Medulla oblongata (tissue), 1 donor: Measurements from ENCODE around the gene SELPLG.
"Not testable (repeated sequence)": the region's sequence is repeated elsewhere in the genome, so short reads cannot be mapped to it uniquely, and the experiment has no call there.

Experiments used
- DNase-seq: peaks from one replicate; pipeline ENCODE4 v3.0.0-alpha.2; 2015; ENCODE audit errors: extremely low spot score

SELPLG gene

DNA sequence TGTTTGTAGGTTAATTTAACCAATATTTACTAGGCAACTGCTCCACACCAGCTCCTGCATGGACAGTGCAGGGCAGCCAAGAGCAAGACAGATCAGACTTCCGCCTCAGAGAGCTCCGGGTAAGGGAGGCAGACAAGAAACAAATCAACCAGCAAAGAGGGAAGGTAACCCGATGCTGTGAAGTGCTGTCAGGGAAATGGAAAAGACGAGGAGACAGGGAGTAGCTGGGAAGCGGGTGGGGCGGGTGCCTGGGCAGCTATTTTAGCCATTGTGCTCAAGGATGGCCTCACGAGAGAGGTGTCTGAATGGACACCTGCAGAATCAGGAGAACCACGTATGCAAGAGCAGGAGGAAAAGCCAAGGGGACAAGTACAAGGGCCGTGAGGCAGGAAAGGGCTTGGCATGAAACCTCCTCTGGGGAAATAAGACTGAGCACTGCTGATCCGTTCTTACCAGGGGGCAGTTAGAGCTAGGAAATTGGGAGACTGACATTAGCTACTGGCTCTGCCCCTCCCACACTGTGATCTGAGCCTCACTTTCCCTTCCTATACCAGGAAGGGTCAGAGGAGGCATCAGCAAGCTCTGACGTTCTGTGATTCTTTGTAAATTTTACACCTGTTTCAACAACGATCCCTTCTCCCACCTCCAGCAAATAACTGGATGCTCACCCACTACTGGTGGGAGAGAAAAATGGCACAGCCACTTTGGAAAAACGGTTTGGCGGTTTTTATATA is 29.3 kb downstream of the SELPLG start:
- no peak for DNase-seq

DNA sequence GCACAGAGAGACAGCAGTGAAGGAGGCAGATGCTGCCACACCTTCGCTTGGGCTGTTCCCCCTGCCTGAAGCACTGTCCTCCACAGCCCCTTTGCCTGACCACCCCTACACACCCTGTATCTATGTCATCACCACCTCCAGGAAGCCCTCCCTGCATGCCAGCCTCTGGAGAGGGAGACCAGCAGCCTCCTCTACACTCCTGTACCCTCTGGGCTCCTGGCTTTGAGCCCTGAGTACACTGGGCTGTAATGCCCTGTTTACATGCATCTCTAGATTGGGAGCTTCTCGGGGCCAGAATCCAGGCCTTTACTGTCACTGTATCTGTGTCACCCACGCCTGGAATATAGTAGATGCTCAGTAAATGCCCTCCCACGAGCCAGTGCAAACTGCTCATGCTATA is 30.0 kb downstream of the SELPLG start:
- no peak for DNase-seq

DNA sequence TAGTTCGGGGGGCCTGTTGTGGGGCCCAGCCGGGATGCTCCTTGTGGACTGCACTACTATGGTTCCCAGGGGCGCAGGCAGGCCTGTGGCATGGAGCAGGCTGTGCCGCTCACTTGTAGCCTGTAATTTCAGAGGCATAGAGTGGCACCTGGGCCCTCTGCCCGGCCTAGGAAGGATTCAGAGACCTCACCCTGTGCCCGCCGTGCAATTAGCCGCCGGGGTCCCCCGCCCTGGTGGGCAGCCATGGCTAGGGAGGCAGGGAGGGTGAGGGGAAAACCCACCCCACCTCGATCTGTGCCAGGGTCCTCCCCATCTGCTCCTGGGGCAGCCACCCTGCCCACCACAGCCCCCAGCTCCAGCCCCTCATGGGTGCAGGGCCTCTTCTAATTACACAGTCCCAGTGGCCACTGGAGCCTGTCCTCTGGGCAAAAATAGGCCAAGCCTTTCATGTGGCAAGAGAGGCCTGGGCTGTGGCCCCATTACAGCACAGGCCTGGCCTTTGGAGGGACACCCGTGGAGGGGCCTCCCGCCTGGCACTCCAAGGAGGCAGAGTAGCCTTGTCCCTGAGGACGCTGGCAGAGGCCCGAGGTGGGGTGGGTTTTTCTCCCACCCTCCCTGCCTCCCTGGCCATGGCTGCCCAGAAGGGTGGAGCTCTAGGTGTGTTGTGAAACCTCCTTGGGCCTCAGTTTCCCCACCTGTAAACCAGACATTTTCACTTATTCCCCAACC is 30.6 kb downstream of the SELPLG start:
- DNase-seq = no peak

DNA sequence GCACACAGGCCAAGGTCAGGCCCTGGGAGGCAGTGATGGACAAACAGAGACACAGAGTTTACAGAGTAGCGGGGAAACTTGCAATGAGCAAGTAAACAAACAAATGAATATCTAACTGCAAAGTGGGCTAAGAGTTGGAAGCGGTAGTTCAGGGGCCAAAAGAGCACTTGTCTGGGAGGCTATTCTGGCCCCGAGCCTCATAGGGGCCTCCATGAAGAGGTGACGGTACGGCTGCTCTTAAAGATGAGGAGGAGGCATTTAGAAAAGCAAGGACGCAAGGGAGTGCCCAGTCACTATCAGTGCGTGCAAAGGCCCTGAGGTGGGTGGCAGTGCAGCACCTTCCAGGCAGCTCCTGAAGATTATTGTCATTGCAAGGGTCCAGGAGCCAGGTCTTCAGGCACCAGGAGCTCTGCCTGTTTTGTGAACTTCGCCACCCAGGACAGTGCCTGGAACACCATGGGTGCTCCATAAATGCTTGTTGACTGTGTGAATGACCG is 31.4 kb downstream of the SELPLG start:
- no peak for DNase-seq

DNA sequence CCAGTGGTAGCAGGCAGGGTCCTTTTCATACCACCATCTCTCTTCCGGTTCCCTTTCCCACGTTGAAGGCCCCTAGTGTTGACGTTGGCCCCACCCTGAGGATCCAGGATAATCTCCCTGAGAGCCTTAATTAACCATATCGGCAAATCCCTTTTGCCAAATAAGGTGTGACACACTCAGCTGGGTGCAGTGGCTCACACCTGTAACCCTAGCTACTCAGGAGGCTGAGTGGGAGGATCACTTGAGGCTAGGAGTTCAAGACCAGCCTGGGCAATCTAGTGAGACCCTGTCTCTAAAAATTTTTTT is 33.0 kb downstream of the SELPLG start:
- no peak for DNase-seq

DNA sequence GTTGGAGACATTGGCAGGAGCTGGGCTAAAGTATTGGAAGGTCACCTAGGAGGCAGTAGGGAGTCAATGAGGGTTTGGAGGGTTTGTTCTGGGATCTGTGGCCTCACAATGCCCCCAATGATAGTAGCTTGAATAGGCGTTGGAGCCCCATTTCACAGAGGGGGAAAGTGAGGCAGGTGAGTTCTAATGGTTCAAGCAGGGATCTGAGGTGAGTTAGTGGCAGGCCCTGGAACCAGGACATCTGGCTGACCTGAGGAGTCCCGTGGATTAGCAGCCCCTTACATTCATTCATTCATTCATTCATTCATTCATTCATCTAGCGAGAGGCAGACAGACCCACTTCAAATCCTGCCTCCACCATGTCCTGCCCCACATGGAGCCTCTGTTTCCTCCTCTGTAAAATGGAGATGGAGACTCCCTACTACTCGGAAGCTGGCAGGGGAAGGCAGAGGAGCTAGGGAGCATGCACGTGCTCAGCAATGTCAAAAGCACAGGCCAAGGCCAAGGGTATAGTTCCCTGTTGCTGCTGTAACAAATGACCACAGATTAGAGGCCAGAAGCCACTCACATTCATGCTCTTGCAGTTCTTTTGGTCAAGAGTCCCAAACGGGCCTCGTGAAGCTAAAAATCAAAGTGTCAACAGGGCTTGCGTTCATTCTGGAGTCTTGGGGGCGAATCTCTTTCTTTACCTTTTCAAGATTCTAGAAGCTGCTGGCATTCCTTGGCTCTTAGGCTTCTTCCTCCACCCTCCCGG is 33.6 kb downstream of the SELPLG start:
- DNase-seq = no peak

DNA sequence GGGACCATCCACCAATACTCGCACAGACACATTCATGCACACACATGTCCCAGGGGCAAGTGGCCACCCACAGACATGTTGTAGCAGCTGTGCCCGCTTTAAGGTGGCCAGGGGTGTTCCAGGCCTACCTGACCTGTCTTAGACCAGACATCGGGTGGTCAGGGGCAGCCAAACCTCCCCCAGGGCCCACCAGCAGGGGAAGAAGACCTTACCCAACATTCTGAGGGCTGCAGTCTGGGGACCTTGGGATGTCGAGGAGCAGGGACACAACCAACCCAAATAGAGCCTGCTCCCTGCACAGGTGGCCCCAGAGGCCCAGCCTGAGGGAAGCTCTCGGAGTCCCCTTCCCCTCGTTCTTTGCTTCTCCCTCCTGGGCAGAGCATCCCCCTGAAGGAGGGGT is 34.2 kb downstream of the SELPLG start:
- DNase-seq = no peak

DNA sequence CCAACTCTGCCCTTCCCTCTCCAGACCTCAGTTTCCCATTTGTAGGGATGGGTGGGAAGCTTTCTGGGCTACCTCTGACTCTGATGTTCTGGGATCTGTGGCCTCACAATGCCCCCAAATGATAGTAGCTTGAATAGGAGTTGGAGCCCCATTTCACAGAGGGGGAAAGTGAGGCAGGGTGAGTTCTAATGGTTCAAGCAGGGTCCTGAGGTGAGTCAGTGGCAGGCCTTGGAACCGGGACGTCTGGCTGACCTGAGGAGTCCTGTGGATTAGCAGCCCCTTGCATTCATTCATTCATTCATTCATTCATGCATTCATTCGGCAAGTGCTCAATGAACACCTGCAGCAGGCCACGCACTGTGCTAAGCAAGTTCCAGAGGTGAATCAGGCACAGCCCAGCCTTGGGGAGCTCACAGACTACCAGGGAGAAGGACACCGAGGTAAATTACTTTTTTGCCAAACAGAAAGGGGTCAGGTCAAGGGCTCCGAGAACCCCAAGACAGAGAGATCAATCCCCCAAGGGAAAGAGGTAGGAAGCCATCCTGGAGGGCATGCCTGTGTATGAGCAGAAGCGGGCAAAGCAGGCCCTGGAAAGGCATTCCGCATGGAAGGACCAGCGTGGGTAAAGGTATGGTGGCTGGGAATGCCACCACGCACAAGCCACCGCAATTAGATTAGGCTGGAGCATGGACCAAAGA is 35.0 kb downstream of the SELPLG start:
- DNase-seq = no peak

DNA sequence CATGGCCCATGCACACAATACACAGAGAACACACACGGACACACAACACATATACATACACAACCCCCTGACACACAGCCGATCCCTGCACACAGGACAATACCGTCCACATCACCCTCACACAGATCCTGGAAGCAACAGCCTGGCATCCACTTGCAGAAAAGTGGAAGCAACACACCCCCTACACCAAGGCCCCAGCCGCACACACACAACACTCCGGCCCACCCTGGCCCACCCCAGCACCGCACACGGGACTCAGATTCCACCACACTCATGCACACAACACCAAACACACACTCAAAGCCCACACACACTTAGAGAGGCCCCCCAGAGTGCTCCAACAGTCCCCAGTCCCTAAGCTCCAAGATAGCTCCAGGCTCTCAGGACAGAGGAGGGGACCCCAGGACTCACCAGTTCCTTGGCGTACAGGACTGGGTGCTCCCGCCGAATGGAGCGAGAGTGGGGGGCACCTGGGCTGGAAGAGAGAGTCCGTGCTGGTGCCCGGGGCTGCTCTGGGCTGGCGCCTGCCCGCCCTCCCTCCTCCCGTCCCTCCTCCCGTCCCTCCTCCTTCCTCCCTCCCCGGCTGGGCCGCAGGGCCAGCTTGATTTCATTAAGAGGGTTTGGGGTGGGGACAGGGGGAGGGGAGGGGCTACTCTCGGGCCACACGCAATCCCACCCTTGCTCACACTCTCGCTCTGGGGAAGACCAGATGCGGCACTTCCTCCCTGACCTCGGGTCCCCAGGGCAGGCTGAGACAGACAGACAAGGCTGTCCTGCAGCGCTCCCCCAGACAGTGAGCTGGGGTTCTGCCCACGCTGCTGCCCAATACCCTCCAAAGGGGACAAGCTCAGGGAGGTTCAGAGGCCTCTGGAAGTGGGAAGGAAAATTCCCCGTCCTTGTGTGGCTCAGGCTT is 35.9 kb downstream of the SELPLG start, which contains the start of gene TMEM119:
TMEM119 (minus strand) TSS at position 526 of the 913 bp plus-strand sequence. CDS start 5,701 bp downstream, outside the sequence.
- peak; percentile 58 for DNase-seq

DNA sequence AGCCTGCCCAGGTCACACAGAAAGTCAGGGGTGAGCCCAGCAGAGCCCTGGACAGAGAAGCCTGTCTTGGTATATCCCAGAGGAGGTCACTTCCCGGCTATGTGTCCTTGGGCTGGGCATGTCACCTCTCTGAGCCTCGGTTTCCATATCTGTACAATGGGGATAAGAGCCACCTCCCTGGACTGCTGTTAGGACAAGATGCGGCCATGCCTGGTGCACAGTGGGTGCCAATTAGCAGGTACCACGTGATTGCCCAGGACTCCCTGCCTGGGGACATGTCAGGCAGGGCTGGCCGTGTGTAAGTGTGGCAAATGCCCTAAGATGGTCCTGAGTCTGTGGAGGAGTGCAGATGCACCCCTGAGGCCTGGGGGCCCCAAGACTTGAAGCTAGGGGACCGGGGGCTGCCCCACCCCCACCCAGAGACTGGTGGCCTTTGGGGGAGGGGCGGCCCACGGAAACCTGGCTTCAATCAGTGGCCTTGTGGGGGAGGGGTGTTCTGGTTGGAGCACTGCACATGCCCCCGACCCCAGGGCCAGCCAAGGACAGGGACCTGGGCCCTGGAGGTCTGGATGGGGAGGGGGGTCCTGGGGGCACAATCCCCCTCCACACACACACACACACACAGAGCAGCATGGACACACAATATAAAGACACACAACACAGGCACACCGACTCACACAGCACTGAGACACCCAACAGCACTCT is 36.7 kb downstream of the SELPLG start:
- DNase-seq = no peak

DNA sequence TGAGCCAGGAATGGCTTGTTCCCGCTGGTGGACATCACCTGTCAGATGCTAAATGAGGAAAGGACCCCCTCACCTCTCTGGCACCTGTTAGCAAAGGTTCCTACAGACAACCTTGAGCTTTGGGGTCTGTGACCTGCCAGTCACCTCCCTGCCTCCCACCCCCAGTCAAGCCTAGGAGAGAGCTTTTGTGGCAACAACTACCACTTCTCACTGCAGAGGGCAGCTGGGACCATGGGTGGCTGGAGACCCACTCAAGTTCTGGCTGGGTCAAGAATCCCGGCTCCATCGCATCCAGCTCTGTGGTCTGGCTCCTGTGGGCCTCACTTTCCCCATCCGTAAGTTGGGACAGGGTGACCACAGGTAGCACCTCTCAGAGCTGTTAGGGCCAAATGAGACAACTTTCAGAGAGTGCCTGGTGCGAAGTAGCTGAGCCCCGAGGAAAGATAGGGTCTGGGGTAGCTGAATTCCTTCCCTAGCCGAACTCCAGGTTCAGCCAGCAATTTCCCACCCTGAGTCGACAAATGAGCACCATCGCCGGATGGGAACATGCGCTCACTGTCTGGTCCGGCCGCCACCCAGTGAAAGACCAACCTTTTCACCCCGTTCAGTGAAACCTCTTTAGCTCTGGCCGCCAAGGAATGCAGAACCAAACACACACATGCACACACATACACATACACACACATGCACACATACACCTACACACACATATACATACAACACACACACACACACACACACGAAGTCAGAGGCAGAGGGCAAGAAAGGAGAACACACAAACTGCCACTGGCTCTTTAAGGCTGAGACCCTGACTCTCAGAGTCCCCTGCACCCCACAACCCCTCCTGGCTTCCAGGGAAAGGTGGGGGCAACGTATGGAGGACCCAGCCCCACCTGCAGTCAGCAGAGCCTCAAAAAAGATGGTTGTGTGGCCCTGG is 37.7 kb downstream of the SELPLG start:
- DNase-seq = no peak

DNA sequence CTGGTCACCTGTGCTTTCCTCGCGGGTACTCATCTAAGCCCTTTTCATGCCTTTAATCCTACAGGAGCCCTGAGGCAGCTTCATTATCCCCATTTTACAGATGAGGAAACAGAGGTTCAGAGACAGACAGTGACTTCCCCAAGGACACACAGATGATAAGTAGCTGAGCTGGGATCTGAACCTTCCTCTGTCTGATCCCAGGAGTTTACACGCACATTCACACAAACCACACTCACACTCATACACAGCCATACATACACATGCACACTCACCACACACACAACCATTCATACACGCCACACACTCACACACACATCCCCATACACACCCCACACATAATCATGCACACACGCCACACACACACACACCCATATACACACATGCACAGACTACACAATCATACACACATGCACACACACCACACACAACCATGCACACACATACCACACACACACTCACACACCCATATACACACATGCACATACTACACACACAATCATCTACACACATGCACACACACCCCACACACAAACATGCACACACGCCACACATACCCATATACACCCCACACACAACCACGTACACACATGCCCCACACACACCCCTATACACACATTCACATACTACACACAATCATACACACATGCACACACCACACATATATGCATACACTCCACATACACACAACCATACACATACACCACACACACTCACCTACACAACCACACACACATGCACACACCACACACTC is 38.6 kb downstream of the SELPLG start:
- DNase-seq = no peak

DNA sequence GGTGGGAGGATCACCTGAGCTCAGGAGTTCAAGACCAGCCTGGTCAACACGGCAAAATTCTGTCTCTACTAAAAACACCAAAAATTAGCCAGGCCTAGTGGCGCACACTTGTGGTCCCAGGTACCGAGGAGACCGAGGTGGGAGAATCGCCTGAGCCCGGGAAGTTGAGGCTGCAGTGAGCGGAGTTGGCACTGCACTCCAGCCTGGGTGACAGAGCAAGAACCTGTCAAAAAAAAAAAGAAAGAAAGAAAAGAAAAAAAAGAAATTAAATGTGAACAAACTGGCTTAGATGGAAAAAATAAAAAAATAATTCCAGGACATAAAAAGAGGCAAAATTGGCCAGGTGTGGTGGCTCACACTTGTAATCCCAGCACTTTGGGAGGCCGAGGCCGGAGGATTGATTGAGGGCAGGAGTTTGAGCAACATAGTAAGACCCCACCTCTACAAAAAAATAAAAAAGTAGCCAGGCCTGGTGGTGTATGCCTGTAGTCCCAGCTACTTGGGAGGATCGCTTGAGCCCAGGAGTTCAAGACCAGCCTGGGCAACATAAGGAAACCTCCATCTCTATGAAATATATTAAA is 39.3 kb downstream of the SELPLG start:
- no peak for DNase-seq

DNA sequence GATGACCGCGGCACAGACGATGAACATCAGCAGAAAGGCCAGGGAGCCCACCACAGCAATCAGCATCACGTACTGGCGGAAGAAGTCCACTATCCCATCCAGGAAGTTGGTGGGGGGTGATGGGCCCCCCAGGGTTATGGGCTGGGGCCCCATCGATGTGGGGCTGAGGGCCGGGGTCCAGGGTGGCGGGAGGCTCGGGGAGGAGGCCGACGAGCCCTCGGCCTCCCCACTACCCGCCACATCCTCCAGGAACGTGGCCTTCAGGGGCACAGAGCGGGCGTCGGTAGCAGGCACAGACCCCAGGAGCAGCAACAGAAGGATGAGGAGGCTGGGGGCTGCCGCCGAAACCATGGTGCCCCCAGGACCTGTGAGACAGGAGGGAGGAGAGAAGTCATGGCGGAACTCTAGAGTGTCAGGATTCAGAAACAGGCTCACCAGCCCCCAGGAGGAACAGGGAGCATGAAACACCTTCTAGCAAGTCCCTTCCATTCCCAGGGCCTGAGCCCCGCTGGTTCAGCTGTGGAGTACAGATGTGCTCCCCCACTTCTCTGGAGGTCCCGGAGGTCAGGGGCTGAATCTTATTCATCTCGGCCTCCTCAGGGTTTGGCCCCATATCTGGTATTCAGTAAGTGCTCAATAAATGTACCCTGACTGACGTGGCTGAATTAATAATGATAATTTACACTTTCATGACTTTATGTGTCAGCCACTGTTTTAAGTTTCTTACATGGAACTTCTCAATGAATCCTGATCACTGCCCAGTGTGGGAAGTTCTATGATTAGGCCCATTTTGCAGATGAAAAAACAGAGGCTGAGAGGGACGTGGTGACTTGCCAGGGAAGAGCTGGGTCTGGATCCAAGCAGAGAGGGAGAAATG is 41.4 kb downstream of the SELPLG start:
- no peak for DNase-seq

DNA sequence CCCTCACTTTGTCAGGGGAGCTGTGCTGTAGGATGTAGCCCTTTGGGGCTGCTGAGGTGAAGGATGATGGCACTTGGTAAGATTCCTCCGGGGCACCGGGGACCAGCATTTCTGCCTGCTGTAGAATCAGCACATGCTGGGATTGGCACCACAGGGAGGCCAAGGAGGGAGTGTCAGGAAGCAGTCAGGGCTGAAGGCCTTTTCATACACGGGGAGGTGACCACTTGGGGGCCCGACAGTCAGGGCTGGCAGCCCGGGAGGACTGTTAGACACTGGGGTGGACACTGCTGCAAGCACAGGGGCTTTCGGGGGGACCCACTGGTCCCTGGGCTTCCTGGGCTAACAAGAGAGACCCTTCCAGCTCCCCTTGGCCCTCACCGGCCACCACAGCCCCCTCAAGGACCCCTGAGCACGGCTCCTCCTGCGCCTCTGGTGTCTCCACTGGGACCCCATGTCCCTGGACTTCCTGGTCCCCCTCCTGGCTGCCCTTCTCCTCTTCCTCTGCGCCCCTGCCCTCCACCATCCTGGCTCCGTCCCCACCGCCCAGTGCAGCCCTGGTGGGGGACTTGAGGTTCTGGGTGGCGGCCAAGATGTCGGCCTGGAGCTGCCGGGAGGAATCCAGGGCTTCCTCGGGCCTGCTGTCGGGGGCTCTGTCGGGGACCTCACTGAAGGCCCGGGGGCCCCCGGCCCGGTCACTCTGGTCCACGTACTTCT is 42.3 kb downstream of the SELPLG start:
- no peak for DNase-seq

DNA sequence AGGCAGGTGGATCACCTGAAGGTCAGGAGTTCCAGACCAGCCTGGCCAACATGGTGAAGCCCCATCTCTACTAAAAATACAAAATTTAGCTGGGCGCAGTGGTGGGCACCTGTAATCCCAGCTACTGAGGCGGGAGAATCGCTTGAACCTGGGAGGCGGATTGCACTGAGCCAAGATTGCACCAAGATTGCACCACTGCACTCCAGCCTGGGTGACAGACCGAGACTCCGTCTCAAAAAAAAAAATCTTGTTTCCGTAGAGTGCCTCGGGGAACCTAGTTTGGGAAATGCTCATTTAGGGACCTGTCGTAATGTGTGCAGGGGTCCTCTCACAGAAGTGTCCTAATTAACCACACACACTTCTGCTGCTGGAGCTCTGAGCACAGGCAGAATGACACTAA is 43.2 kb downstream of the SELPLG start:
- DNase-seq = not testable (repeated sequence)
